ENCODE measurements around the gene CDK18. TPM values are rescaled to one million over a fixed set of nuclear protein-coding genes. Genes with fewer than 3 reads are reported as not detected.

The CDK18 gene
- polyA plus RNA-seq, 1 donor (not counting 4 experiments of a cell fraction or from before 2014, with no cell fraction given): 10.9 TPM

GRCh38 chr1:205580923-205581180 lies 76.4 kb downstream of the CDK18 start:
- H3K36me3 ChIP-seq (ENCODE audit: control insufficient read depth in 2 of 2, extremely low read depth in 1 of 2, insufficient read depth in 2 of 2, low read length in 2 of 2): no peaks in the 10 kb centered on the region
- DNase-seq (ENCODE audit: low read depth, low spot score) (no peak), FAIRE-seq (no peak)
- dilution Hi-C loops (cut with MboI; ENCODE audit: extremely low pct_ligation_motif_present, low sequenced_read_pairs): no loop called here
- H3K9ac ChIP-seq (ENCODE audit: control insufficient read depth, extremely low read depth, insufficient read depth, low read length): no peak overlapping the region
- no peak overlapping the region for H3K4me3 ChIP-seq (ENCODE audit: control insufficient read depth in 2 of 3, extremely low read depth in 1 of 3, insufficient read depth in 2 of 3, low read depth in 1 of 3, low read length in 3 of 3)
- H3K4me2 ChIP-seq (ENCODE audit: control insufficient read depth, extremely low read depth, insufficient read depth, low read depth, low read length): no peak overlapping the region
- H3K9me1 ChIP-seq (ENCODE audit: control insufficient read depth, extremely low read depth, insufficient read depth, low read length): no peaks in the 10 kb centered on the region
- H4K20me1 ChIP-seq (ENCODE audit: control insufficient read depth, extremely low read depth, insufficient read depth, low read length): no peaks in the 10 kb centered on the region
- H3K27ac ChIP-seq (ENCODE audit: control insufficient read depth, insufficient read depth, low read length): no peak overlapping the region
- H2AFZ ChIP-seq (ENCODE audit: control insufficient read depth, low read length): no peak overlapping the region
- H3K9me3 ChIP-seq (ENCODE audit: control insufficient read depth, low read depth, low read length): no peaks in the 10 kb centered on the region
- no peak for TF ChIP-seq EZH2 (IDR thresholded peaks at IDR 0.05; ENCODE audit: low read length)
- TF ChIP-seq, protein P1, sequence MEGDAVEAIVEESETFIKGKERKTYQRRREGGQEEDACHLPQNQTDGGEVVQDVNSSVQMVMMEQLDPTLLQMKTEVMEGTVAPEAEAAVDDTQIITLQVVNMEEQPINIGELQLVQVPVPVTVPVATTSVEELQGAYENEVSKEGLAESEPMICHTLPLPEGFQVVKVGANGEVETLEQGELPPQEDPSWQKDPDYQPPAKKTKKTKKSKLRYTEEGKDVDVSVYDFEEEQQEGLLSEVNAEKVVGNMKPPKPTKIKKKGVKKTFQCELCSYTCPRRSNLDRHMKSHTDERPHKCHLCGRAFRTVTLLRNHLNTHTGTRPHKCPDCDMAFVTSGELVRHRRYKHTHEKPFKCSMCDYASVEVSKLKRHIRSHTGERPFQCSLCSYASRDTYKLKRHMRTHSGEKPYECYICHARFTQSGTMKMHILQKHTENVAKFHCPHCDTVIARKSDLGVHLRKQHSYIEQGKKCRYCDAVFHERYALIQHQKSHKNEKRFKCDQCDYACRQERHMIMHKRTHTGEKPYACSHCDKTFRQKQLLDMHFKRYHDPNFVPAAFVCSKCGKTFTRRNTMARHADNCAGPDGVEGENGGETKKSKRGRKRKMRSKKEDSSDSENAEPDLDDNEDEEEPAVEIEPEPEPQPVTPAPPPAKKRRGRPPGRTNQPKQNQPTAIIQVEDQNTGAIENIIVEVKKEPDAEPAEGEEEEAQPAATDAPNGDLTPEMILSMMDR (optimal IDR thresholded peaks at IDR 0.05 in 1 of 3, IDR thresholded peaks at IDR 0.05 in 1 of 3, conservative IDR thresholded peaks at IDR 0.05 in 1 of 3; ENCODE audit: extremely low read depth in 1 of 3, insufficient read depth in 2 of 3, low read length in 3 of 3): no peak
- no peaks in the 10 kb centered on the region for H3K79me2 ChIP-seq (ENCODE audit: control insufficient read depth, insufficient read depth, low read length)
- H3K4me1 ChIP-seq (ENCODE audit: control insufficient read depth, extremely low read depth, insufficient read depth, low read length): peaks cover 7% of the 10 kb centered on the region
- H3K27me3 ChIP-seq (ENCODE audit: control insufficient read depth, extremely low read depth, insufficient read depth, low read length): peaks cover 48% of the 10 kb centered on the region

GRCh38 chr1:205581321-205581980 lies 77.0 kb downstream of the CDK18 start:
- Histone ChIP-seq H3K4me1 (ENCODE audit: control insufficient read depth, extremely low read depth, insufficient read depth, low read length) (peaks cover 7% of the 10 kb centered on the region), H3K9me3 (ENCODE audit: control insufficient read depth, low read depth, low read length) (no peaks in the 10 kb centered on the region), H3K27ac (ENCODE audit: control insufficient read depth, insufficient read depth, low read length) (no peak overlapping the region), H3K9me1 (ENCODE audit: control insufficient read depth, extremely low read depth, insufficient read depth, low read length) (no peaks in the 10 kb centered on the region), H3K79me2 (ENCODE audit: control insufficient read depth, insufficient read depth, low read length) (no peaks in the 10 kb centered on the region), H3K27me3 (ENCODE audit: control insufficient read depth, extremely low read depth, insufficient read depth, low read length) (peaks cover 42% of the 10 kb centered on the region), H3K9ac (ENCODE audit: control insufficient read depth, extremely low read depth, insufficient read depth, low read length) (no peak overlapping the region), H3K4me3 (ENCODE audit: control insufficient read depth in 2 of 3, extremely low read depth in 1 of 3, insufficient read depth in 2 of 3, low read depth in 1 of 3, low read length in 3 of 3) (no peak overlapping the region), H3K4me2 (ENCODE audit: control insufficient read depth, extremely low read depth, insufficient read depth, low read depth, low read length) (no peak overlapping the region), H3K36me3 (ENCODE audit: control insufficient read depth in 2 of 2, extremely low read depth in 1 of 2, insufficient read depth in 2 of 2, low read length in 2 of 2) (no peaks in the 10 kb centered on the region), H4K20me1 (ENCODE audit: control insufficient read depth, extremely low read depth, insufficient read depth, low read length) (no peaks in the 10 kb centered on the region), H2AFZ (ENCODE audit: control insufficient read depth, low read length) (no peak overlapping the region)
- no peak for DNase-seq (ENCODE audit: low read depth, low spot score)
- dilution Hi-C loops (cut with MboI; ENCODE audit: extremely low pct_ligation_motif_present, low sequenced_read_pairs): no loop called here
- FAIRE-seq: no peak
- TF ChIP-seq, protein P1 (optimal IDR thresholded peaks at IDR 0.05 in 1 of 3, IDR thresholded peaks at IDR 0.05 in 1 of 3, conservative IDR thresholded peaks at IDR 0.05 in 1 of 3; ENCODE audit: extremely low read depth in 1 of 3, insufficient read depth in 2 of 3, low read length in 3 of 3): no peak
- no peak for TF ChIP-seq EZH2 (IDR thresholded peaks at IDR 0.05; ENCODE audit: low read length)

All from keratinocyte (primary cell).